Body of pancreas (tissue), 4 donors: ENCODE measurements around the gene HES4. TPM values are rescaled to one million over a fixed set of nuclear protein-coding genes. Genes with fewer than 3 reads are reported as not detected.
"Not testable (repeated sequence)": the region's sequence is repeated elsewhere in the genome, so short reads cannot be mapped to it uniquely, and the experiment has no call there.

ENCODE experiments used
- ATAC-seq: fragments of 150-250 bp; one replicate; pipeline ENCODE4 v1.9.1; 2016
- DNase-seq, 4 donors: peaks; one replicate each; pipeline ENCODE4 v3.0.0-alpha.2; 2019
- H3K27ac ChIP-seq, 4 donors: fragments of 200-600 bp; sonication (generic); 1 replicate in 3 of 4; 2 replicates in 1 of 4; pipeline versions ENCODE4 v1.5.1 to v1.6.1; 2016 to 2019; ENCODE audit warnings: mild to moderate bottlenecking in 1 of 4, mixed read lengths in 1 of 4, moderate library complexity in 1 of 4
- H3K27me3 ChIP-seq, 2 donors: fragments of 200-600 bp; sonication (generic); one replicate each; pipeline ENCODE4 v1.6.0; 2016; ENCODE audit warnings: mild to moderate bottlenecking in 1 of 2
- H3K36me3 ChIP-seq, 2 donors: fragments of 200-600 bp; sonication (generic); replicated peaks in 1 of 2; 2 replicates each; pipeline ENCODE4 v1.5.1; 2016; ENCODE audit warnings: low read depth in 2 of 2; ENCODE audit not compliant: insufficient read depth in 1 of 2
- H3K4me1 ChIP-seq: fragments of 200-600 bp; sonication (generic); one replicate; pipeline ENCODE4 v1.6.0; 2016
- H3K4me3 ChIP-seq, 2 donors: fragments of 200-600 bp; sonication (generic); 1 replicate in 1 of 2; 2 replicates in 1 of 2; pipeline ENCODE4 v1.5.1; 2016 to 2019
- H3K9me3 ChIP-seq, 3 donors: fragments of 200-600 bp; sonication (generic); 1 replicate in 2 of 3; 2 replicates in 1 of 3; pipeline ENCODE4 v1.5.1; 2016
- POLR2A ChIP-seq, 3 donors: fragments of 450-650 bp; IDR thresholded peaks; one replicate each; pipeline ENCODE4 v1.6.1; 2016; ENCODE audit warnings: antibody characterized with exemption in 3 of 3, mild to moderate bottlenecking in 2 of 3
- WGBS, 2 donors: methylation state at CpG; one replicate each; pipeline ENCODE4 v1.1.5; 2017; 5-methylcytosine and 5-hydroxymethylcytosine counted together
- intact Hi-C: fragments of 100-400 bp; cut with DNase I; formaldehyde crosslinking; loops from one replicate; pipeline ENCODE4 v1.15.1; 2023
- total RNA-seq, 2 donors: library from RNA; depleted of rRNA; stranded (reverse); fragments of >200 nt; gene quantifications; one replicate each; pipeline ENCODE4 v1.1.0, GENCODE V29; 2016
- TF ChIP-seq, protein P1 (sequence below), 7 experiments: fragments of 450-650 bp in 4 of 7; fragments of 200-600 bp in 3 of 7; sonication (generic) in 3 of 7; IDR thresholded peaks; one replicate each; pipeline ENCODE4 v1.5.1; 2016 to 2019; ENCODE audit warnings: antibody characterized with exemption in 7 of 7

HES4 gene
- total RNA-seq, 2 donors from 2014 or later: 44.1 to 97.2 TPM

DNA sequence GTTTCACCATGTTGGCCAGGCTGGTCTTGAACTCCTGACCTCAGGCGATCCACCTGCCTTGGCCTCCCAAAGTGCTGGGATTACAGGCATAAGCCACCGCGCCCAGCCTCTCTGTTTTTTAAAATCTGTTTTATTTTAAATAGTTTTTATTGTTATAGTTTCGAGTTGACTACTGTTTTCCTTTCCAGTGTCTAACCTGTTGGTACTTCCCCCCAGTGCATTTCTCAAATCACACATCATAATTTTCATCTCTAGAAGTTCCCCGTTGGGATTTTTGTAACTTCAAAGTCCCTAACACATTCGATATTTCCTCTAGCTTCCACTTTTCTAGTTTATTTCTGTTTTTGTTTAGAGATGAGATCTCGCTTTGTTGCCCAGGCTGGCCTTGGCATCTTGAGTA is 7.5 kb downstream of the HES4 start:
- H3K4me3 ChIP-seq: no peak overlapping the region
- H3K27ac ChIP-seq: no peak overlapping the region
- TF ChIP-seq, protein P1, sequence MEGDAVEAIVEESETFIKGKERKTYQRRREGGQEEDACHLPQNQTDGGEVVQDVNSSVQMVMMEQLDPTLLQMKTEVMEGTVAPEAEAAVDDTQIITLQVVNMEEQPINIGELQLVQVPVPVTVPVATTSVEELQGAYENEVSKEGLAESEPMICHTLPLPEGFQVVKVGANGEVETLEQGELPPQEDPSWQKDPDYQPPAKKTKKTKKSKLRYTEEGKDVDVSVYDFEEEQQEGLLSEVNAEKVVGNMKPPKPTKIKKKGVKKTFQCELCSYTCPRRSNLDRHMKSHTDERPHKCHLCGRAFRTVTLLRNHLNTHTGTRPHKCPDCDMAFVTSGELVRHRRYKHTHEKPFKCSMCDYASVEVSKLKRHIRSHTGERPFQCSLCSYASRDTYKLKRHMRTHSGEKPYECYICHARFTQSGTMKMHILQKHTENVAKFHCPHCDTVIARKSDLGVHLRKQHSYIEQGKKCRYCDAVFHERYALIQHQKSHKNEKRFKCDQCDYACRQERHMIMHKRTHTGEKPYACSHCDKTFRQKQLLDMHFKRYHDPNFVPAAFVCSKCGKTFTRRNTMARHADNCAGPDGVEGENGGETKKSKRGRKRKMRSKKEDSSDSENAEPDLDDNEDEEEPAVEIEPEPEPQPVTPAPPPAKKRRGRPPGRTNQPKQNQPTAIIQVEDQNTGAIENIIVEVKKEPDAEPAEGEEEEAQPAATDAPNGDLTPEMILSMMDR (IDR thresholded peaks at IDR 0.05): no peak
- TF ChIP-seq POLR2A (IDR thresholded peaks at IDR 0.05): no peak
- H3K27me3 ChIP-seq: no peaks in the 10 kb centered on the region
- H3K4me1 ChIP-seq: no peaks in the 10 kb centered on the region
- H3K36me3 ChIP-seq: no peaks in the 10 kb centered on the region
- no peak for ATAC-seq
- peaks cover 0 to 3% (median 0%) of the 10 kb centered on the region in 3 donors for H3K9me3 ChIP-seq
- 84 to 86% methylated on average over 7 of the region's 7 CpGs for WGBS, 2 donors
- intact Hi-C loops: no loop called here
- no peak for DNase-seq

DNA sequence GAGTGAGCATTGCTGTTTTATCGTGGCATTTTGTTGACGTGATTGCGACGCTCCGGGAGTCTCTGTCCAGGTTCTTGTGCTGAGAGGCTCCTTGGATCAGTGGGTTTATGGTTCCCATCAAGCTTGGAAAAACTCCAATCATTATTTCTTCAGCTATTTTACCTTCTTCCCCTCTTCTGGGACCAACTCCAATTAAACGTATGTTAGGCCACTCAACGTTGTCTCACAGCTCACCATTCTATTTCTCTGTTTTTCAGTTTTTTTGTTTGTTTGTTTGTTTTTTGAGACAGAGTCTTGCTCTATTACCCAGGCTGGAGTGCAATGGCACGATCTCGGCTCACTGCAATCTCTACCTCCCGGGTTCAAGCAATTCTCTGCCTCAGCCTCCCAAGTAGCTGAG is 8.0 kb downstream of the HES4 start:
- no peak for TF ChIP-seq POLR2A (IDR thresholded peaks at IDR 0.05)
- TF ChIP-seq, protein P1 (IDR thresholded peaks at IDR 0.05): no peak
- no peak overlapping the region for H3K27ac ChIP-seq
- H3K36me3 ChIP-seq: no peaks in the 10 kb centered on the region
- H3K27me3 ChIP-seq: no peaks in the 10 kb centered on the region
- DNase-seq (no peak), ATAC-seq (no peak)
- H3K4me3 ChIP-seq: no peak overlapping the region
- 92 to 95% methylated on average over 10 of the region's 10 CpGs for WGBS, 2 donors
- intact Hi-C loops: no loop called here
- peaks cover 0 to 3% (median 0%) of the 10 kb centered on the region in 3 donors for H3K9me3 ChIP-seq
- H3K4me1 ChIP-seq: no peaks in the 10 kb centered on the region

DNA sequence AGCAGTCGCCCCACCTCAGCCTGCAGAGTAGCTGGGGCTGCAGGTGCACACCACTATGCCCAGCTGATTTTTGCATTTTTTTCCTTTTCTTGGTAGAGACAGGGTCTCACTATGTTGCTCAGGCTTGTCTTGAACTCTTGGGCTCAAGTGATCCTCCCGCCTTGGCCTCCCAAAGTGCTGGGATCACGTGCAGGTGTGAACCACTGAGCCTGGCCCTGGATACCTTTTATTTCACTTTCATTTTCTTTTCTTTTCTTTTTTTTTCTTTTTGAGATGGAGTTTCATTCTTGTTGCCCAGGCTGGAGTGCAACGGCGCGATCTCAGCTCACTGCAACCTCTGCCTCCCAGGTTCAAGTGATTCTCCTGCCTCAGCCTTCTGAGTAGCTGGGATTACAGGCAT is 8.6 kb downstream of the HES4 start:
- H3K9me3 ChIP-seq, DNase-seq, H3K4me1 ChIP-seq, H3K27me3 ChIP-seq, H3K4me3 ChIP-seq, intact Hi-C loops, H3K27ac ChIP-seq, H3K36me3 ChIP-seq, ATAC-seq: not testable (repeated sequence)
- 91% methylated on average over 6 of the region's 6 CpGs for WGBS, 2 donors

DNA sequence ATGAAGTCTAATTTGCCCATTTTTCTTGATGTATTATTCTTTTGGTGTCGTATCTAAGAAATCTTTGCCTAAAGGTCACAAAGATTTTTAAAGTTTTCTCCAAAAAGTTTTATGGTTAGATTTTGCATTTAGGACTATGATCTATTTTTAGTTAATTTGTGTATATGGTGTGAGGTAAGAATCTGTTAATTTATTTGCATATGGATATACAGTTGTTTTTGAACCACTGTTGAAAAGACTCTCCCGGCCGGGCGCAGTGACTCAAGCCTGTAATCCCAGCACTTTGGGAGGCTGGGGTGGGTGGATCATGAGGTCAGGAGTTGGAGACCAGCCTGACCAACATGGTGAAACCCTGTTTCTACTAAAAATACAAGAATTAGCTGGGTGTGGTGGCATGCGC is 11.8 kb downstream of the HES4 start:
- not testable (repeated sequence) for H3K36me3 ChIP-seq, H3K9me3 ChIP-seq, H3K4me3 ChIP-seq, ATAC-seq, H3K27ac ChIP-seq, DNase-seq, H3K27me3 ChIP-seq, H3K4me1 ChIP-seq
- intact Hi-C loops: loop anchor here (10.0 kb wide), 1 partner anchor 307 kb away; no protein-coding TSS in a partner anchor
- 85 to 88% methylated on average over 5 of the region's 5 CpGs for WGBS, 2 donors

DNA sequence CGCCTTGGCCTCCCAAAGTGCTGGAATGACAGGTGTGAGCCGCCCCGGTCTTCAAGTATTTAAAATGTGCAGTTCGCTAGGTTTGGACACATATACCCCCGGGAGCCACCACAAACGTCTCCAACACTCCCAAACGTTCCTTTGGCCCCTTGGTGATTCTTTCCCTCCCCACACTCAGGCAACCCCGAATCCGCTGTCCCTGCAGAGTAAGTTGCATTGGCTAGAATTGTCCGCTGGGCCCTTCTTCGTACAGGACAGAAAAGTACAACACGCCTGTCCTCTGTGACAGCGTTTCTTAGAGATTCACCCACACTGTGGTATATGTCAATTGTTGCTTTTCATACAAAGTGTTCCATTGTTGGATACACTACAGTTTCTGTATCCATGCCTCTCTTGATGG is 14.8 kb downstream of the HES4 start:
- intact Hi-C loops: loop anchor here (10.0 kb wide), 1 partner anchor 310 kb away; no protein-coding TSS in a partner anchor
- WGBS, 2 donors: 63 to 68% methylated on average over 13 of the region's 13 CpGs
- H3K36me3 ChIP-seq: no peaks in the 10 kb centered on the region
- no peak for DNase-seq
- TF ChIP-seq POLR2A (IDR thresholded peaks at IDR 0.05): no peak
- TF ChIP-seq, protein P1 (IDR thresholded peaks at IDR 0.05): no peak
- H3K4me1 ChIP-seq: peaks cover 3% of the 10 kb centered on the region
- no peak overlapping the region for H3K27ac ChIP-seq
- H3K27me3 ChIP-seq: peaks cover 0 to 4% of the 10 kb centered on the region in 2 donors
- H3K9me3 ChIP-seq: no peaks in the 10 kb centered on the region
- H3K4me3 ChIP-seq: no peak overlapping the region
- ATAC-seq: no peak

DNA sequence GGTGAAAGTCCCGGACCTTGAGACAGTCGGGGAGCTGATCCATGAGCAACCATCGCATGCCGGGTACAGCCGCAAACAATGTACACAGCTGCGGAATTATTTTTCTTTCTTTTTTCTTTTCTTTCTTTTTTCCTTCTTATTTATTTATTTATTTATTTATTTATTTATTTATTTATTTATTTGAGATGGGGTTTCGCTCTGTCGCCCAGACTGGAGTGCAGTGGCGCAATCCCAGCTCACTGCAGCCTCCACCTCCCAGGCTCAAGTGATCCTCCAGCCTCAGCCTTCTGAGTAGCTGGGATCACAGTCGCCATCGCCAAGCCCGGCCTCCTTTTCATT is 15.5 kb downstream of the HES4 start:
- no peak for TF ChIP-seq POLR2A (IDR thresholded peaks at IDR 0.05)
- TF ChIP-seq, protein P1 (IDR thresholded peaks at IDR 0.05): peak in 2 of 7 experiments; percentile 7 to 33

More for the DNA sequence above, 15.5 kb downstream of the HES4 start:
- H3K27me3 ChIP-seq: peaks cover 0 to 4% of the 10 kb centered on the region in 2 donors
- H3K27ac ChIP-seq: no peak overlapping the region
- H3K36me3 ChIP-seq: no peaks in the 10 kb centered on the region
- intact Hi-C loops: loop anchor here (5.0 to 10.0 kb wide), 2 partner anchors 78 to 310 kb away; no protein-coding TSS in a partner anchor
- H3K4me3 ChIP-seq: no peak overlapping the region
- H3K9me3 ChIP-seq: no peaks in the 10 kb centered on the region
- WGBS, 2 donors: 40 to 50% methylated on average over 11 to 12 of the region's 12 CpGs
- ATAC-seq (no peak), DNase-seq (peak in 1 of 4 donors; percentile 9)
- peaks cover 3% of the 10 kb centered on the region for H3K4me1 ChIP-seq
